LNCaP clone FGC (cell line): ENCODE data around the gene MYO18B.

Experiments used
- DNase-seq: peaks from one replicate; pipeline ENCODE4 v3.0.0-alpha.2; 2011; ENCODE audit warnings: low read depth
- H3K4me3 ChIP-seq: 2 replicates; pipeline ENCODE4 v1.5.1; 2011; ENCODE audit warnings: mild to moderate bottlenecking, low read depth, low read length, control low read depth
- TF ChIP-seq, protein P1 (sequence below): IDR thresholded peaks from 2 replicates; pipeline ENCODE4 v1.5.1; 2012; ENCODE audit warnings: mild to moderate bottlenecking; ENCODE audit not compliant: control insufficient read depth, insufficient read depth; ENCODE audit errors: extremely low read depth

The MYO18B gene

GRCh38 chr22:25748704-25749103, 6.7 kb downstream of the MYO18B start:
- DNase-seq: no peak
- TF ChIP-seq, protein P1, sequence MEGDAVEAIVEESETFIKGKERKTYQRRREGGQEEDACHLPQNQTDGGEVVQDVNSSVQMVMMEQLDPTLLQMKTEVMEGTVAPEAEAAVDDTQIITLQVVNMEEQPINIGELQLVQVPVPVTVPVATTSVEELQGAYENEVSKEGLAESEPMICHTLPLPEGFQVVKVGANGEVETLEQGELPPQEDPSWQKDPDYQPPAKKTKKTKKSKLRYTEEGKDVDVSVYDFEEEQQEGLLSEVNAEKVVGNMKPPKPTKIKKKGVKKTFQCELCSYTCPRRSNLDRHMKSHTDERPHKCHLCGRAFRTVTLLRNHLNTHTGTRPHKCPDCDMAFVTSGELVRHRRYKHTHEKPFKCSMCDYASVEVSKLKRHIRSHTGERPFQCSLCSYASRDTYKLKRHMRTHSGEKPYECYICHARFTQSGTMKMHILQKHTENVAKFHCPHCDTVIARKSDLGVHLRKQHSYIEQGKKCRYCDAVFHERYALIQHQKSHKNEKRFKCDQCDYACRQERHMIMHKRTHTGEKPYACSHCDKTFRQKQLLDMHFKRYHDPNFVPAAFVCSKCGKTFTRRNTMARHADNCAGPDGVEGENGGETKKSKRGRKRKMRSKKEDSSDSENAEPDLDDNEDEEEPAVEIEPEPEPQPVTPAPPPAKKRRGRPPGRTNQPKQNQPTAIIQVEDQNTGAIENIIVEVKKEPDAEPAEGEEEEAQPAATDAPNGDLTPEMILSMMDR: no peak
- no peak overlapping the region for H3K4me3 ChIP-seq

DNA sequence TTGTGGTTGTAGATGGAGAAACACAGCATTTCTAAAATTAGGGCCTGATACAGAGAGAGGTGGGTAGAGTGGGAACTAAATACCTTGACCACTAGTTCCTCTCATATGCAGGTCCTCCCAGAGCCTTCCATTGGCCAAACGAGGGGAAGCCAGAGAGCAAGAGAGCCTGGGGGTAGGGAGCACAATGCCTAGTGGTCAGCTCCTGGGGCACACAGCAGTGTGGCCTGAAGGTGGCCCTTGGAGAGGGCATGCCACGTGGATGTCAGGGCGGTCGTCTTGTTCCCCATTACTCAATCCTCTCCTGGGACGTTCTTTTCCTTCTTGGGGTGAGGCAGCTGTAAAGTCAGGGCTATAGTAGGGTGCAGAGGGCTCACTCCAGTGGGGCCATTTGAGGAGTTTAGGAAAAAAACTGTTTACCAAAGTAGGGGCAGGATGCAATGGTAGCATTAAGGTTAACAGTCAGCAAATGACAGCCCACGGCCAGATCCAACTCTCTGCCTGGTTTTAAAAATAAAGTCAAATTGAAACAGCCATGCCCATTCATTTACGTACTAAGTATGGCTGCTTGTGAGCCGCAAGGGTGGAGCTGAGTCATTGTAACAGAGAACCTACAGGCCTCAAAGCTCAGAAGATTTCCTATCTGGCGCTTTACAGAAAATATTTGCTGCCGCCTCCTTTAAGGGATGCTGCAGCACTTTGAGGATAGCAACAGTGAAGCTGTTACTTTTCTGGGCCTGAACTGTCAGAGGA, 7.6 kb downstream of the MYO18B start:
- no peak for DNase-seq
- H3K4me3 ChIP-seq: no peak overlapping the region
- TF ChIP-seq, protein P1: no peak

GRCh38 chr22:25750569-25751173, 8.7 kb downstream of the MYO18B start:
- H3K4me3 ChIP-seq: no peak overlapping the region
- DNase-seq: no peak
- TF ChIP-seq, protein P1: no peak

- TF ChIP-seq, protein P1: no peak
- H3K4me3 ChIP-seq: no peak overlapping the region
These were observed 9.2 kb downstream of the MYO18B start for GRCh38 chr22:25751174-25751581.

GRCh38 chr22:25752615-25753214, 10.7 kb downstream of the MYO18B start:
- H3K4me3 ChIP-seq: no peak overlapping the region
- TF ChIP-seq, protein P1: no peak
- DNase-seq: no peak

More at GRCh38 chr22:25751174-25751581, 9.2 kb downstream of the MYO18B start:
- DNase-seq: no peak

GRCh38 chr22:25753252-25753651, 11.3 kb downstream of the MYO18B start:
- TF ChIP-seq, protein P1: no peak
- no peak overlapping the region for H3K4me3 ChIP-seq
- no peak for DNase-seq
